HepG2 (cell line): ENCODE results near the gene GNAZ. TPM values are rescaled to one million over a fixed set of nuclear protein-coding genes. Genes with fewer than 3 reads are reported as not detected.

ENCODE experiments used
- ATAC-seq: fragments of 200-7000 bp; cut with Tn5 transposase; 3 replicates; pipeline ENCODE4 v1.9.1; 2020; ENCODE audit warnings: mild to moderate bottlenecking, moderate library complexity
- BruUV-seq: library from RNA; stranded (reverse); fragments of 400-500 nt; replicated peaks from 2 replicates; lab custom pipeline; 2021; lab: Mats Ljungman, UMichigan
- CTCF ChIA-PET: fragments of 300-600 bp; formaldehyde crosslinking; extraction: SDS; loops from one replicate; lab custom pipeline; 2021; ENCODE audit warnings: low total read pairs, inconsistent platforms, low intra/inter-chr PET ratio; lab: Yijun Ruan, JAX
- POLR2A ChIA-PET: fragments of 350-600 bp; sonication (Branson Sonifier 250); formaldehyde crosslinking; loops from one replicate; lab custom pipeline; 2020; ENCODE audit warnings: antibody characterized with exemption, inconsistent platforms; lab: Yijun Ruan, JAX
- DNase-seq: peaks from one replicate; pipeline ENCODE4 v3.0.0-alpha.2; 2015; ENCODE audit warnings: low spot score
- FAIRE-seq: peaks from 3 replicates; lab custom pipeline; 2011; peaks lifted over from hg19 to GRCh38; lab: Jason Lieb, UNC
- H2AFZ ChIP-seq: one replicate; pipeline ENCODE4 v1.6.1; 2011; ENCODE audit warnings: low read length, inconsistent platforms
- H3K27ac ChIP-seq: fragments of 300-600 bp; 3 replicates; pipeline ENCODE4 v1.8.0; 2011; ENCODE audit warnings: mixed run types, mild to moderate bottlenecking, mixed read lengths, low read length, inconsistent platforms; ENCODE audit not compliant: insufficient read depth; ENCODE audit errors: extremely low read length
- H3K27me3 ChIP-seq, 2 experiments: fragments of 200-600 bp in 1 of 2; 2 replicates in 1 of 2; 3 replicates in 1 of 2; pipeline versions ENCODE4 v1.6.0 to v1.8.0; 2011; ENCODE audit warnings: low read length in 2 of 2, mild to moderate bottlenecking in 2 of 2, moderate library complexity in 2 of 2, inconsistent platforms in 1 of 2; ENCODE audit not compliant: insufficient read depth in 2 of 2, control insufficient read depth in 1 of 2
- H3K36me3 ChIP-seq, 2 experiments: fragments of 200-600 bp in 1 of 2; replicated peaks in 1 of 2; 2 replicates in 1 of 2; 3 replicates in 1 of 2; pipeline versions ENCODE4 v1.5.1 to v1.8.0; 2011; ENCODE audit warnings: low read length in 2 of 2, inconsistent platforms in 1 of 2; ENCODE audit not compliant: insufficient read depth in 2 of 2, control insufficient read depth in 1 of 2
- H3K4me1 ChIP-seq: 2 replicates; pipeline ENCODE4 v1.5.1; 2012; ENCODE audit warnings: low read length, inconsistent platforms; ENCODE audit not compliant: insufficient read depth
- H3K4me2 ChIP-seq: 2 replicates; pipeline ENCODE4 v1.6.0; 2011; ENCODE audit warnings: low read depth, low read length, inconsistent platforms
- H3K4me3 ChIP-seq, 3 experiments: fragments of 200-600 bp in 1 of 3; sonication (generic), shearing (Covaris generic) in 1 of 3; replicated peaks in 1 of 3; 2 replicates each; pipeline ENCODE4 v1.5.1; 2011 to 2016; ENCODE audit warnings: low read length in 3 of 3, inconsistent platforms in 2 of 3, low read depth in 2 of 3, mild to moderate bottlenecking in 2 of 3, control low read depth in 1 of 3, mixed read lengths in 1 of 3; ENCODE audit not compliant: insufficient read depth in 1 of 3
- H3K79me2 ChIP-seq: one replicate; pipeline ENCODE4 v1.6.1; 2011; ENCODE audit warnings: low read length, inconsistent platforms; ENCODE audit not compliant: insufficient read depth
- H3K9ac ChIP-seq: 2 replicates; pipeline ENCODE4 v1.6.0; 2011; ENCODE audit warnings: mild to moderate bottlenecking, low read depth, low read length, inconsistent platforms; ENCODE audit not compliant: insufficient read depth
- H3K9me3 ChIP-seq: 2 replicates; pipeline ENCODE4 v1.5.1; 2012; ENCODE audit warnings: mild to moderate bottlenecking, low read length
- H4K20me1 ChIP-seq: 2 replicates; pipeline ENCODE4 v1.6.0; 2011; ENCODE audit warnings: inconsistent platforms, mild to moderate bottlenecking, low read length, moderate library complexity; ENCODE audit not compliant: insufficient read depth
- CENPX ChIP-seq: sonication (generic); formaldehyde crosslinking; IDR thresholded peaks from 2 replicates; pipeline ENCODE4 v1.9.0; 2021; ENCODE audit warnings: mild to moderate bottlenecking, missing genetic modification reagents, moderate library complexity
- GZF1 ChIP-seq: sonication (generic); formaldehyde crosslinking; IDR thresholded peaks from 2 replicates; pipeline ENCODE4 v1.5.1; 2020; ENCODE audit warnings: mild to moderate bottlenecking, missing genetic modification reagents
- ZFX ChIP-seq: sonication (generic); formaldehyde crosslinking; IDR thresholded peaks from 2 replicates; pipeline ENCODE4 v1.4.0; 2020; ENCODE audit warnings: mild to moderate bottlenecking, low read depth, missing genetic modification reagents, moderate library complexity
- ZNF75D ChIP-seq: sonication (generic); formaldehyde crosslinking; IDR thresholded peaks from 2 replicates; pipeline ENCODE4 v1.8.1; 2023; ENCODE audit warnings: missing genetic modification reagents, mild to moderate bottlenecking, borderline replicate concordance
- ZNF766 ChIP-seq: sonication (generic); formaldehyde crosslinking; IDR thresholded peaks from 2 replicates; pipeline ENCODE4 v1.5.0; 2020; ENCODE audit warnings: missing genetic modification reagents, borderline replicate concordance
- WGBS: methylation state at CpG from one replicate; pipeline ENCODE4 v1.1.6; 2017; ENCODE audit warnings: low lambda C conversion rate; 5-methylcytosine and 5-hydroxymethylcytosine counted together
- in situ Hi-C: cut with HindIII; loops from 2 replicates; pipeline ENCODE4 v1.10.0; 2017; ENCODE audit warnings: low pct_unique_long_range_greater_than_20kb; ENCODE audit not compliant: extremely low pct_ligation_motif_present
- intact Hi-C: fragments of 100-400 bp; cut with micrococcal nuclease; formaldehyde crosslinking; loops from one replicate; pipeline ENCODE4 v1.10.0; 2022; ENCODE audit not compliant: unreplicated experiment
- polyA plus RNA-seq, 8 experiments: library from polyadenylated mRNA; depleted of rRNA in 3 of 8; stranded (reverse) in 7 of 8; unstranded in 1 of 8; fragments of >200 nt; fragmentation: Illumina TruSeq in 4 of 8; extraction: Trizol in 4 of 8; gene quantifications; 2 replicates each; pipeline versions ENCODE4 v1.2.1 to v1.2.3, GENCODE V29; 2011 to 2016; ENCODE audit warnings: low read depth in 4 of 8, missing spikeins in 1 of 8, mixed read lengths in 1 of 8; ENCODE audit not compliant: insufficient read depth in 1 of 8
- total RNA-seq, 5 experiments: library from RNA; depleted of rRNA; stranded (reverse); fragments of >200 nt; fragmentation: Illumina TruSeq; extraction: Trizol; gene quantifications; 2 replicates each; pipeline ENCODE4 v1.2.3, GENCODE V29; 2016; ENCODE audit warnings: low read depth in 1 of 5
- TF ChIP-seq, protein P1 (sequence below): sonication (generic); formaldehyde crosslinking; IDR thresholded peaks from 2 replicates; pipeline ENCODE4 v1.5.0; 2020; ENCODE audit warnings: mild to moderate bottlenecking, missing genetic modification reagents
- TF ChIP-seq, protein P2 (sequence below): sonication (generic); formaldehyde crosslinking; IDR thresholded peaks from 2 replicates; pipeline ENCODE4 v1.4.0; 2020; ENCODE audit warnings: missing genetic modification reagents
- TF ChIP-seq, protein P3 (sequence below): IDR thresholded peaks from 2 replicates; pipeline ENCODE4 v1.6.1; 2016; ENCODE audit warnings: low read depth, missing genetic modification reagents, missing compliant biosample characterization
- TF ChIP-seq, protein P4 (sequence below): sonication (generic); formaldehyde crosslinking; IDR thresholded peaks from 2 replicates; pipeline ENCODE4 v1.4.0; 2020; ENCODE audit warnings: mild to moderate bottlenecking, missing genetic modification reagents

GNAZ gene
- total and polyA plus RNA-seq, 2 of the 13 experiments (the other 11 are each of a cell fraction or from before 2014, with no cell fraction given): 11.4 to 22.3 TPM

DNA sequence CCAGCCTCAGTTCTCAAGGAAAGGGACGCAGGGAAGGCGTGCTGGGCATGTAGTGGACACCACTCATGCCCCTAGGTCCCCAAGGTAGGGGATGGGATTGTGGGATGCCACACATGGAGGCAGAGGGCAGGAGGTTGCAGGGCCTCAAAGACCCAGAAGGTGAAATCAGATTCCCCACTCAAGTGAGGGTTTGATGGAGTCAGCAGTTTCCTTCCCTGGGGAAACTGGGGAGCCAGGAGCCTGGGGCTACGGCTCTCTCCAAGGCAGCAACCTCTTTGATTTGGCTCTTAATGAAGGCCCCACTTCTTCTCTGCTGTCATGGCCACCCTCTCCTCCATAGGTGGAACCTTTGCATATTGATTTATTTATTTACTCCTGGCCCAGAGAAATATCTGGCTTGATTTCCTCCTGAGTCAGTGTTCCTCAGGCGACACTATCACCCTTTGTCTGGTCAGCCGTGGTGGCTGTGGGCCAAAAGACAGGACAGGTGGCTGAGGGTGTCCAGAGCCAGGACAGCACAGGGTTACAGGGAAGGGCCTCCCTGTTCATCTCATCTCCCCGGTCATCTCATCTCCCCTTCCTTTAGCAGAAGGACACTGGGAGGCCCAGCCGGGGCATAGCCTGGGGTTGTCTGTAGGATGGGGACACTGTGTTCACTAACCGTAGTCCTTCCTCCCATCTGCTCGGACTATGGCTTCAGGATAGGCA is 9.6 kb downstream of the GNAZ start (continued):
- TF ChIP-seq, protein P1, sequence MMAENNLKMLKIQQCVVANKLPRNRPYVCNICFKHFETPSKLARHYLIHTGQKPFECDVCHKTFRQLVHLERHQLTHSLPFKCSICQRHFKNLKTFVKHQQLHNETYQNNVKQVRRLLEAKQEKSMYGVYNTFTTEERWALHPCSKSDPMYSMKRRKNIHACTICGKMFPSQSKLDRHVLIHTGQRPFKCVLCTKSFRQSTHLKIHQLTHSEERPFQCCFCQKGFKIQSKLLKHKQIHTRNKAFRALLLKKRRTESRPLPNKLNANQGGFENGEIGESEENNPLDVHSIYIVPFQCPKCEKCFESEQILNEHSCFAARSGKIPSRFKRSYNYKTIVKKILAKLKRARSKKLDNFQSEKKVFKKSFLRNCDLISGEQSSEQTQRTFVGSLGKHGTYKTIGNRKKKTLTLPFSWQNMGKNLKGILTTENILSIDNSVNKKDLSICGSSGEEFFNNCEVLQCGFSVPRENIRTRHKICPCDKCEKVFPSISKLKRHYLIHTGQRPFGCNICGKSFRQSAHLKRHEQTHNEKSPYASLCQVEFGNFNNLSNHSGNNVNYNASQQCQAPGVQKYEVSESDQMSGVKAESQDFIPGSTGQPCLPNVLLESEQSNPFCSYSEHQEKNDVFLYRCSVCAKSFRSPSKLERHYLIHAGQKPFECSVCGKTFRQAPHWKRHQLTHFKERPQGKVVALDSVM (CRISPR knock-in tag): no peak
- TF ChIP-seq CENPX (CRISPR knock-in tag): no peak

DNA sequence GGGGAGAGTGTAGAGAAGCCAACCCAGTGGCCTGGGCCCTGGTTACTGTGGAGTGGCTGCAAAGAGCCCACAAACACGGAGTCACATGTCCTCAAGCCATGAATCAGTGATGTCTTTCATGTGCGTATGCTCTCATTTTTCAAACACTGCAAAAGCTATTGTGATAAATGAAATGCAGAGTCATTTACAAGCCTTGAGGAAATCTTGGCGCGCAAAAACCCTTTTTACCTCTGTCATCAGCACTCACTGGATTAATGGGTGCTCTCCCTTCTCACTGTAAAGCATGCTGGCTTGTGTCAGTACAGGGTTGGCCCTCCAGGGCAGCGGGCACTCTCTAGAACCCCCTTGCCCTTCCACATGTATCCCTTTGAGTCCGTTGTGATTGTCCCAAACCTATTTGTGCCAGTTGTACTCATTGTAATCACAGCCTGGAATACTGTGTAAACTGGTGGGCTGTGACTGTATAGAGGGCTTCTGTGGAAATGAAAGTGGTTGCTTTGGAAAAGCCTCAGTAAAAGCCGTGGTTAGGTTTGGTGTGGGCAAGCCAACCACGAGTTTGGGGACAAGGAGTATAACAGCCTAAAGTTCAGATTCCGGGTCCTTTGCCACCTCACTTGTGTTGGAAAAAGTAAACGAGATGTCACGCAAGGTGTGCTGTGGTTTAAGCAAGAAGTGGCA is 10.4 kb downstream of the GNAZ start:
- in situ Hi-C loops: no loop called here
- Histone ChIP-seq H3K79me2 (peaks cover 57% of the 10 kb centered on the region), H3K27ac (peak overlapping the region; percentile 97), H3K4me2 (no peak overlapping the region), H3K36me3 (no peaks in the 10 kb centered on the region; a peak in 1 of 5 replicates), H3K4me3 (no peak overlapping the region), H3K4me1 (peaks cover 79% of the 10 kb centered on the region), H3K9me3 (no peaks in the 10 kb centered on the region), H2AFZ (no peak overlapping the region), H4K20me1 (no peaks in the 10 kb centered on the region), H3K27me3 (no peaks in the 10 kb centered on the region), H3K9ac (peak overlapping the region; percentile 66; the same call in 1 of the 2 replicates)
- ATAC-seq: no peak
- WGBS: 89% methylated on average over 10 of the region's 11 CpGs
- intact Hi-C loops: no loop called here
- BruUV-seq: no TSS peak
- TF ChIP-seq ZNF766 (CRISPR knock-in tag) (no peak), GZF1 (CRISPR knock-in tag) (no peak), ZFX (no peak), ZNF75D (CRISPR knock-in tag) (no peak)
- TF ChIP-seq, protein P2, sequence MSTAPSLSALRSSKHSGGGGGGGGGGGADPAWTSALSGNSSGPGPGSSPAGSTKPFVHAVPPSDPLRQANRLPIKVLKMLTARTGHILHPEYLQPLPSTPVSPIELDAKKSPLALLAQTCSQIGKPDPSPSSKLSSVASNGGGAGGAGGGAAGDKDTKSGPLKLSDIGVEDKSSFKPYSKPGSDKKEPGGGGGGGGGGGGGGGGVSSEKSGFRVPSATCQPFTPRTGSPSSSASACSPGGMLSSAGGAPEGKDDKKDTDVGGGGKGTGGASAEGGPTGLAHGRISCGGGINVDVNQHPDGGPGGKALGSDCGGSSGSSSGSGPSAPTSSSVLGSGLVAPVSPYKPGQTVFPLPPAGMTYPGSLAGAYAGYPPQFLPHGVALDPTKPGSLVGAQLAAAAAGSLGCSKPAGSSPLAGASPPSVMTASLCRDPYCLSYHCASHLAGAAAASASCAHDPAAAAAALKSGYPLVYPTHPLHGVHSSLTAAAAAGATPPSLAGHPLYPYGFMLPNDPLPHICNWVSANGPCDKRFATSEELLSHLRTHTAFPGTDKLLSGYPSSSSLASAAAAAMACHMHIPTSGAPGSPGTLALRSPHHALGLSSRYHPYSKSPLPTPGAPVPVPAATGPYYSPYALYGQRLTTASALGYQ (CRISPR knock-in tag): no peak
- TF ChIP-seq, protein P3, sequence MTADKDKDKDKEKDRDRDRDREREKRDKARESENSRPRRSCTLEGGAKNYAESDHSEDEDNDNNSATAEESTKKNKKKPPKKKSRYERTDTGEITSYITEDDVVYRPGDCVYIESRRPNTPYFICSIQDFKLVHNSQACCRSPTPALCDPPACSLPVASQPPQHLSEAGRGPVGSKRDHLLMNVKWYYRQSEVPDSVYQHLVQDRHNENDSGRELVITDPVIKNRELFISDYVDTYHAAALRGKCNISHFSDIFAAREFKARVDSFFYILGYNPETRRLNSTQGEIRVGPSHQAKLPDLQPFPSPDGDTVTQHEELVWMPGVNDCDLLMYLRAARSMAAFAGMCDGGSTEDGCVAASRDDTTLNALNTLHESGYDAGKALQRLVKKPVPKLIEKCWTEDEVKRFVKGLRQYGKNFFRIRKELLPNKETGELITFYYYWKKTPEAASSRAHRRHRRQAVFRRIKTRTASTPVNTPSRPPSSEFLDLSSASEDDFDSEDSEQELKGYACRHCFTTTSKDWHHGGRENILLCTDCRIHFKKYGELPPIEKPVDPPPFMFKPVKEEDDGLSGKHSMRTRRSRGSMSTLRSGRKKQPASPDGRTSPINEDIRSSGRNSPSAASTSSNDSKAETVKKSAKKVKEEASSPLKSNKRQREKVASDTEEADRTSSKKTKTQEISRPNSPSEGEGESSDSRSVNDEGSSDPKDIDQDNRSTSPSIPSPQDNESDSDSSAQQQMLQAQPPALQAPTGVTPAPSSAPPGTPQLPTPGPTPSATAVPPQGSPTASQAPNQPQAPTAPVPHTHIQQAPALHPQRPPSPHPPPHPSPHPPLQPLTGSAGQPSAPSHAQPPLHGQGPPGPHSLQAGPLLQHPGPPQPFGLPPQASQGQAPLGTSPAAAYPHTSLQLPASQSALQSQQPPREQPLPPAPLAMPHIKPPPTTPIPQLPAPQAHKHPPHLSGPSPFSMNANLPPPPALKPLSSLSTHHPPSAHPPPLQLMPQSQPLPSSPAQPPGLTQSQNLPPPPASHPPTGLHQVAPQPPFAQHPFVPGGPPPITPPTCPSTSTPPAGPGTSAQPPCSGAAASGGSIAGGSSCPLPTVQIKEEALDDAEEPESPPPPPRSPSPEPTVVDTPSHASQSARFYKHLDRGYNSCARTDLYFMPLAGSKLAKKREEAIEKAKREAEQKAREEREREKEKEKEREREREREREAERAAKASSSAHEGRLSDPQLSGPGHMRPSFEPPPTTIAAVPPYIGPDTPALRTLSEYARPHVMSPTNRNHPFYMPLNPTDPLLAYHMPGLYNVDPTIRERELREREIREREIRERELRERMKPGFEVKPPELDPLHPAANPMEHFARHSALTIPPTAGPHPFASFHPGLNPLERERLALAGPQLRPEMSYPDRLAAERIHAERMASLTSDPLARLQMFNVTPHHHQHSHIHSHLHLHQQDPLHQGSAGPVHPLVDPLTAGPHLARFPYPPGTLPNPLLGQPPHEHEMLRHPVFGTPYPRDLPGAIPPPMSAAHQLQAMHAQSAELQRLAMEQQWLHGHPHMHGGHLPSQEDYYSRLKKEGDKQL (CRISPR knock-in tag): no peak
- TF ChIP-seq, protein P4, sequence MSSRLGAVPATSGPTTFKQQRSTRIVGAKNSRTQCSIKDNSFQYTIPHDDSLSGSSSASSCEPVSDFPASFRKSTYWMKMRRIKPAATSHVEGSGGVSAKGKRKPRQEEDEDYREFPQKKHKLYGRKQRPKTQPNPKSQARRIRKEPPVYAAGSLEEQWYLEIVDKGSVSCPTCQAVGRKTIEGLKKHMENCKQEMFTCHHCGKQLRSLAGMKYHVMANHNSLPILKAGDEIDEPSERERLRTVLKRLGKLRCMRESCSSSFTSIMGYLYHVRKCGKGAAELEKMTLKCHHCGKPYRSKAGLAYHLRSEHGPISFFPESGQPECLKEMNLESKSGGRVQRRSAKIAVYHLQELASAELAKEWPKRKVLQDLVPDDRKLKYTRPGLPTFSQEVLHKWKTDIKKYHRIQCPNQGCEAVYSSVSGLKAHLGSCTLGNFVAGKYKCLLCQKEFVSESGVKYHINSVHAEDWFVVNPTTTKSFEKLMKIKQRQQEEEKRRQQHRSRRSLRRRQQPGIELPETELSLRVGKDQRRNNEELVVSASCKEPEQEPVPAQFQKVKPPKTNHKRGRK (CRISPR knock-in tag): no peak
- CTCF ChIA-PET: no interaction called here
- no peak for FAIRE-seq
- POLR2A ChIA-PET: interaction anchor here (0.8 to 1.1 kb wide), 2 partner anchors 11 to 29 kb away, joined by 3 read pairs; partner anchors contain the start of gene GNAZ
- no peak for DNase-seq
